Activated gamma-delta T cell (primary cell): Measurements from ENCODE around the gene HPSE2.
"Not testable (repeated sequence)": the region's sequence is repeated elsewhere in the genome, so short reads cannot be mapped to it uniquely, and the experiment has no call there.

Source experiments
- DNase-seq: peaks from one replicate; lab custom pipeline; 2025; lab: John Stamatoyannopoulos, UW

Gene HPSE2

GRCh38 chr10:98919899-98920298 is 315.8 kb downstream of the HPSE2 start:
- no peak for DNase-seq

DNA sequence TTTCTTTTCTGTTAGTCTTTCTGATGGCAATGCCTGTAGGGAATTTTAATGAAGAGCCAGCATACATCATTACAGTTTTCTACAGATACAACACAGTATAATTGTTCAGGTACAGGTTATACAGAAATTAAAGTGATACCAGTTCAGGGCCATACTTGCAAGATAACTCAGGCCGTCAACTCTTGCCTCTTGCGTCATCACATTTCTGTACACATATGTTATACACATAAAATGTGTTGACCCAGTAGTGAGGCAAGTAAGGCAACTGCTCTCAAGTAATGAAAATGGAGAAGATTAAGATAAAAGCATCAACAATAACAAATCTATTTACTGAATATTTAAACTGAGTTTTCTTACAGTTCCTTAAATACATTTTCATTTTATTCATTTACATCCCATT is 317.8 kb downstream of the HPSE2 start:
- no peak for DNase-seq

DNA sequence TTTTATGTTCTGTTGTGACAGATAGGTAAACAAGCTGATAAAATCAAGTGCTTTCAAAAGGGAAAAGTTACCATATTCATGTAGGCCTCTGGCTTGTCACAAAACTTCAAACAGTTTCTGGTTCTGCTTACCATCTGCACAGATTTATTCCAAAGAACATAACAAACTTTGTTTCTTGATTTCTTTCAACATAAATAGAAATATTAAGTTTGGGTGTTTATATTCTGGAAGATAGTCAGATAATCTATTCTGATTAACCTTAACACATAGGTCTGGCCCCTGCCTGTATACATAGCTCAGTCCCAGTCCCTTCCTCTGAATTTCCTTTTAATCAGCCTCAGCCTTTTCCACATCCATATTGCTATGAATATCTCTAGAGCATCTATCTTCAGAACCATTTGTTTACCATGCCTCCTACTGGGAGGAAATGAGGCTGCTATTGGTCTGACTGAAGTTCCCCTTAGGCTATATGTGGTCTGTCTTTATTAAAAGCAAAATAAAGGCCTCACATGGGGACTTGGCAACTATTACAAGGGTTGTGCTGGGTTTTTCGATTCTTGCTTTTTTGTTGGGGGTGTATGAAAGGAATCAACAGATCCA is 319.0 kb downstream of the HPSE2 start:
- no peak for DNase-seq

DNA sequence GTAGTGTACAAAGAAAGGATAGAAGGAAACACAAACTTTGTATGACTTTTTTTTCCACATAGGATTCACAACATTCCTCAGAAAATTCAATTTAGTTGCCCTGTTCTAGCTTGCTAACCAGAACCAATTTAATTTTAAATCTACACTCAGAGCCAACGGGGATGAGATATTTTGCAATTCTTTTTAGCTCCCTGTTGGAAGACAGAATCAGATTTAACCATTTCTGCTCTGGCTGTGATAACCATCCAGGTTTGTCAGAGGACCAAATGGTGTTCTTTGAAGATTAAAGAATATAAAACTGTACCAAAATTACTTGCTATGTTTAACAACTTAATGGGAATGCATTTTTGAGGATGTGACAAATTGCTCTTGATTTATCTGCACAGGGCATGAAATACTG is 319.7 kb downstream of the HPSE2 start:
- DNase-seq = no peak

DNA sequence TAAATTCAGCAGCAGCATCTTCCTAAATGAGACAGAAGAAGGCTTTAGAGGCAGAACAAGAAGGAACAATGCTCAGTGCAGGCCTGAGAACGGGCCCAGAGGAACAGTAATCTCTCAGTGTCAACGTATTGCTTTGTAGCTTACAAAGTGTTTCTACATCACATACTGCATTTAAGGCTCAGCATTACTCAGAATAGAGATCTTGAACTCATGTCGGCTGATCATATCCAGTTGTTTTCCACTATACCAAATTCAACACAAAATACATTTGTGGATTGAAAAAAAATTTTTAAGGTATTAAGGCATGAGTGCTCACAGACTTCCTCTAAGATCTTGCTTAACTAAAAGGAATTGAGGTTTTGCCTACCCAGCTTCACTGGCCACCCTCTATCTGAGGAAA is 325.1 kb downstream of the HPSE2 start:
- no peak for DNase-seq

DNA sequence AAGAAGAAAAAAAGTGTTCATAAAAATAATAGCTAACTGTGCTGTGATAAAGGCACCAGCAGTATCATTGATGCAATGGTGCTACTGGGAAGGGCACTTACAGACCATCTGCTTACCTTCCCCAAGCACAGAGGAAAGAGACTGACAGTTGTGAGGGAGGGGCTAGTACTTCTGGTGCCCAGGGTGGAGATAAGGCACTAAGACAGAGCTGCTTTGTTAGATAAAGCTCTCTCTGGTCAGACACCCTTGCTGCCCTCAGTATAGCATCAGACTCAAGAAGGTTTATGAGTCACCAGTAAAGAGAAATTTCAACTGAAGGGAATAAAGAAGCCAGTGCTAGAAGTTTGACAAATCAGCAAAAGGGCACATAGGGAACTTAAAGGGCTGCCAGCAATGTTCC is 325.6 kb downstream of the HPSE2 start:
- no peak for DNase-seq

DNA sequence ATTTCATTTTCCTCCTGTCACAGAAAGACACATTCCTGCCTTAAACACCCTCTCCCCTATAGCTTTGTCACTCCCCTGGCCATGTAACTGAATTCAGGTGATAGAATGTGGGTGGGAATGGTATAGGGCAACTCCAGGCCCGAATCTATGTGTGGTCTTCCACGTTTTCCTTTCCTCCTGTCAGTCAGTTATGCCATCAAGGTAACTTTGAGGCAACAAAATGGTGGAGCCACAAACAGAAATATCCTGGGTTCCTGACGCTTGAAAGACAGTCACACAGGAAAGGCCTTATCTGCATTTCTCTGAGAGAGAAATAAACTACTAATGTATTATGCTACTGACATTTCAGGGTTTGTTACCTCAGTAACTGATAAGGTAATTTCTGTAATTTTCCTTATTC is 326.8 kb downstream of the HPSE2 start:
- DNase-seq = no peak

GRCh38 chr10:98908247-98908646 is 327.4 kb downstream of the HPSE2 start:
- DNase-seq = not testable (repeated sequence)

- DNase-seq = no peak
These were observed 334.1 kb downstream of the HPSE2 start for GRCh38 chr10:98901441-98902110.

DNA sequence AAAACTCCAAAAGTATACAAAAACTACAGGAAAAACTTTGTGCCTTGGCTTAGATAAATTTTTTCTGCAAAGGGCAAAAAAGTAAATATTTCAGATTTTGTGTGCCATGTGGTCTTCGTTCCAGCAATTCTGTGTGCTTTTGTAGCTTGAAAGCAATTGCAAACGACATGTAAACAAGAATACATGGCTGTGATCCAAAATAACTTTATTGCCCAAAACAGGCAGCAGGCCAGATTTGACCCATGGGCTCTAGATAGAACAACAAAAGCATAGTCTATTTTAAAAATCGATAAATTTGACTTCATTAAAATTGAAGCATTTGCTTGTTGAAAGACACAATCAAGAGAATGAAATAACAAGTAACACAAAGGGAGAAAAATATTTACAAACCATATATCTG is 336.6 kb downstream of the HPSE2 start:
- no peak for DNase-seq

DNA sequence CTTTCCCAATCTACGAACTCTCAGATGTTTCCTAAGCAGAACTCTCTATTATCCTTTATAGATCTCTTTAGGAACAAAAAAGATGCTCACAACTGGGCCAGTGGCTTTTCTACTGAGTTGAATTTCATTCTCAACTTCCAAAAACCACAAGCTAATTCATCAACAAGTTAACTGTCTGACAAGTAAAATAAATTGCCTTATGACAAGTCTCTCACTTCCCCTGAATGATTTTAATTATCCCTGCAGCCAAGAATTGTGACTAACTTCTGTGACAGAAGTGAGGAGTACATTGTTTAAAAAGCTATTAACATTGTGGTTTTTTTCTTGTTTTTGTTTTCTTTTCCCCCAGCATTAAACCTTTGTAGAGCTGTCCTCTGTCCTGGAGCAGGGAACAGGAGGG is 343.1 kb downstream of the HPSE2 start:
- DNase-seq = no peak

DNA sequence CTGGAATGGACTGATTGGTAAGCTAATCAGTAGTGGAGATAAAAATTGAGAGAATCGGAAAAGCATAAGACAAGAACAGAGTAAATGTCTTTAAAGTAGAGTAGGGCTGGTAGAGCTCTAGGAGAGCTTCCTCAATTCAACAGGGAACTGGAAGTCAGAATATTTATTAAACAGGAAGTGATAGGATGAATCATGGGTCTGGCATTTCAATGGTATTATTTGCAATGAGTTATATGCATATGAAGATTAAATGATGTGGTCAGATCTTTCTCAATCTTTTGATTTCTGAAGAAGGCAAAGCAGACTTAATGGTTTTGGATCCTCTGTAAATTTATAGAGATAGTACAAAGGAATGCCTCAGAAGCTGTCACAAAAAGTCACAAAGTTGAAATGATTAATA is 349.0 kb downstream of the HPSE2 start:
- no peak for DNase-seq

DNA sequence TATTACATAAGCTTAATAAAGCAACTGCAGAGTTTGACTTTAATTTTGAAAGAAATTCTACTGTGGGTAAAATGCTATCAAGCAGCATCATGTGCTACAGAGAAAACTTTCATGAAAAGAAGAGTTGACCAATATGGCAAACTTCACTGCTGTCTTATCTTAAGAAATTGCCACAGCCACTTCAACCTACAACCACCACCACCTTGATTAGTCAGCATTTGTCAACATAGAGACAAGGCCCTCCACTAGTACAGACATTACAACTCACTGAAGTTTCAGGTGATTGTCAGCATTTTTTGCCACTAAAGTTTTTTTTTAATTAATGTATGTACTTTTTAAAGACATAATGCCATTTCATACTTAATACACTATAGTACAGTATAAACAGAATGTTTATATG is 350.3 kb downstream of the HPSE2 start:
- no peak for DNase-seq

DNA sequence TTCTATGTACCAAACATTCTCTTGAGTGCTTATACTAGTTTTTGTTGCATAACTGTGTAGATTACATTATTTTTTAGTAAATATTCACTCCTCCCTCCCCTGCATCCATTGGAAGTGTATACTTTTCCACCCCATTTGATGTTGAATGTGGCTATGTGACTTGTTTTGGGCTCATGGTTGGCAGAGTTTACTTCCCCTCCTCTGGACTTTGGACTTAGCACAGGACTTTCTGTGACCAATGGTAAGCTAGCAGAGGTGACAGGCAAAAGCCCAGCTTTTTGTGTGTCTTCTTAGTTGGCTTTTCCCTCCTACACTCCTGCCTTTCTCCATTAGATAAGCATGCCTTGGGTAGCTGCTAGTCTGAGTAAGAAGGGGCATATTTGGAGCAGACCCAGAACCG is 353.9 kb downstream of the HPSE2 start:
- DNase-seq = no peak

- DNase-seq = no peak
These were observed 354.7 kb downstream of the HPSE2 start for GRCh38 chr10:98880971-98881370.

- DNase-seq = no peak
These were observed 356.7 kb downstream of the HPSE2 start for GRCh38 chr10:98878921-98879320.

DNA sequence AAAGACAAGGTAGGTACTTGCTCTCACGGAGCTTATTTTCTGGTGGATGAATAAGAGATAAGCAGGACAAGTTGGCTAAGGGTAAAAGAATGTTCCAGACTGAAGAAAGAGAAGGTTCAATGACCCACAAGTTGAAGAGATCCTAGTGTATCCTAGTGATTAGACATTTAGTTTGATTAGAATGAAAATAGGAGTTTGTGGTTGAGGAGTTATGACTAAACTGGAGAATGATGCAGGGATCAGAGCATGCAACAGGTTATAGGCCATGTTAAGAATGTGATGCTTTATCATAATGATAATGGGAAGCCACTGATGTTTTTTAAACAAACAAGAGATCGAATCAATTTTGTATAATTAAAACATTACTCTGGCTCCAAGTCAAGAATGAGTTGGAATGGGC is 357.2 kb downstream of the HPSE2 start:
- no peak for DNase-seq

- no peak for DNase-seq
These were observed 373.7 kb downstream of the HPSE2 start for GRCh38 chr10:98861962-98862361.

DNA sequence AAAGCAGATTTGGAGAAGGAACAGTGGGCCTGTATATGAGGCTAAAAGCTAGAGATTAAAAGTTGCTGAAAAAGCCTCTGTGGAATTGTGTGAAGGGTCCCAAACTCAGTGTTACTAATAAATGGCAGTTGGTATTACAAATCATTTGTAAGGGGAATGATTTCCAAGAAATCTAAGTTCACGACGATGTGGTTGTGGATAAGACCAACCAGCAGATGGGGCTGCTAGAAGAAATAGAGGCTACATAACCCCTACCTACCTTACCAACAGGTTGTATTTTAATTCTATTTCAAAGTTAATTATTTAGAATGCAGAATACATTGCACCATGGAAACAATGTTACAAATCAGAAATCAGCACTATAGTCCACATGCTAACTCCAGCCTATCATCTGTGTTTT is 377.1 kb downstream of the HPSE2 start:
- no peak for DNase-seq

GRCh38 chr10:98855403-98856189 is 380.1 kb downstream of the HPSE2 start:
- no peak for DNase-seq

- DNase-seq = no peak
These were observed 383.0 kb downstream of the HPSE2 start for GRCh38 chr10:98852686-98853085.

DNA sequence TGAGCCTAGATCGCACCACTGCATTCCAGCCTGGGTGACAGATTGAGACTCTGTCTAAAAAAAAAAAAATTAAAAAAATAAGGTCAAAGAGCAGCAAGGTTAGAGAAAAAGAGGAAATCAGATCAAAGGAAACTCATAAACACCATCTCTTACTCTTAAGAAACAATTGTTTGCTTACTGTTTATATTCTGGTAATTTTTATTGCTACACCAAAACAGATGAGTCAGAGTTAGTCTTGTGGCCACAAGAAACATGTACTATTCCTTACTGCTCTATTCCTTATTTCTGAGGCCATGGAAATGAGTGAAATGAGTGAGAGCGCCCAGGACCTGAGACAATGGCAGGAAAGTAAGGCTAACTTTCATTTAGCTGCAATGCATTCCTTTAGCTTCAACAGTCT is 387.3 kb downstream of the HPSE2 start:
- no peak for DNase-seq

GRCh38 chr10:98846787-98847186 is 388.9 kb downstream of the HPSE2 start:
- DNase-seq = no peak
